ENCODE results near the gene IKZF1. TPM values are rescaled to one million over a fixed set of nuclear protein-coding genes. Genes with fewer than 3 reads are reported as not detected.

Gene IKZF1
- total and polyA plus RNA-seq, 9 of the 15 experiments (the other 6 are each of a cell fraction or from before 2014, with no cell fraction given) = 12.6 to 85.3 (median 44.7) TPM

DNA sequence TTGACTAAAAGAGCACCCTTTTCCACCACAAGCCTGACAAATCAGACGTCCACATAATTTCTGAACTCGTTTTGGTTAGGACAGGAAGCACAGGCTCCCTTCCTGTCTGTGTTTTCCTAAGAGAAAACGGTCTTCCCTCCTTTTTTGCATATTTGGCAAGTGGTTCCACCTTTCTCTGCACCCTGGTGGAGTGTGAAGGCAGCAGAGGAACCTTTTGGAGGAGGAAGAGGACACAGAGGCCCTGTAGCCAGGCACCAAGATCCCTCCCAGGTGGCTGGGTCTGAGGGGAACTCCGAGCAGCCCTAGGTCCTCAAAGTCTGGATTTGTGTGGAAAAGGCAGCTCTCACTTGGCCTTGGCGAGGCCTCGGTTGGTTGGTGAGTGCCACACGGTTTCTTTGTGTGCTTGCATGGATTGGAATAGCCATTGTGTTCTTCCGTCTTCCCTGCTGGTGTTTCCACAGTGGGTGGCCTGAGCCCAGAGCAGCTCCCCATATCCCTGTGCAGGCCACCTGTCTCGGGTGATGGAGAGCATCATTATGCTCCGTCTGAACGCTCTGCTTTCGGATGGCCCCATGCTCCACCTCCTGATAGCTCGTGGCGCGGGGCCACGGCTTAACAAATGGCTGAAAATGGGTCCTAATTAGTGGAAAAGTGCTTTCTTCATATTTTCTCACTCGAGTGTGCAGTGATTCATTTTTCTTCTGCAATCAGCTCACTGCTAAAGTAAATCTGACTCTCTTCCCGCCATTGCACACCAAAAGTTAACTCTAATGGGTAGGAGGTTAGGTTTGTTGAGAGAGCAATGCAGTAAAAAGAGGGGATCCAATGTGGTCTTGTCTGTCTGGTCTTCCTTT is 4.2 kb downstream of the IKZF1 start (continued):
- TF ChIP-seq ZNF445 (CRISPR knock-in tag; IDR thresholded peaks at IDR 0.05; ENCODE audit: low read depth) (no peak), FOXA1 (IDR thresholded peaks at IDR 0.05; ENCODE audit: borderline replicate concordance) (no peak), SUPT5H (IDR thresholded peaks at IDR 0.05) (0 out of 2 replicates have a peak, but pooled peaks have one; percentile 13), MYNN (IDR thresholded peaks at IDR 0.05) (0 out of 2 replicates have a peak, but pooled peaks have one; percentile 21), MYNN (CRISPR knock-in tag; IDR thresholded peaks at IDR 0.05) (no peak), SRF (CRISPR knock-in tag; IDR thresholded peaks at IDR 0.05) (peak in 1 of 2 experiments; percentile 36; a peak in 1 of 4 replicates), MEIS2 (IDR thresholded peaks at IDR 0.05; ENCODE audit: partially characterized antibody) (peak; percentile 29), HDGF (IDR thresholded peaks at IDR 0.05) (no peak), SREBF2 (CRISPR knock-in tag; IDR thresholded peaks at IDR 0.05) (no peak), MXI1 (IDR thresholded peaks at IDR 0.05; ENCODE audit: low read depth, low read length) (no peak), CC2D1A (IDR thresholded peaks at IDR 0.05) (no peak), SNRNP70 (optimal IDR thresholded peaks at IDR 0.05; ENCODE audit: low read depth, low read length) (no peak), SLC30A9 (CRISPR knock-in tag; IDR thresholded peaks at IDR 0.05) (no peak), KDM1A (IDR thresholded peaks at IDR 0.05) (peak; percentile 93), ILF3 (IDR thresholded peaks at IDR 0.05; ENCODE audit: borderline replicate concordance) (no peak), ZNF274 (IDR thresholded peaks at IDR 0.05; ENCODE audit: borderline replicate concordance, low read depth, low read length) (no peak), RNF2 (IDR thresholded peaks at IDR 0.05) (no peak), ARID1B (IDR thresholded peaks at IDR 0.05) (no peak), SRSF9 (IDR thresholded peaks at IDR 0.05; ENCODE audit: borderline replicate concordance, low read depth, low read length) (no peak), CHCHD3 (CRISPR knock-in tag; IDR thresholded peaks at IDR 0.05) (no peak)
- TF ChIP-seq, protein P1, sequence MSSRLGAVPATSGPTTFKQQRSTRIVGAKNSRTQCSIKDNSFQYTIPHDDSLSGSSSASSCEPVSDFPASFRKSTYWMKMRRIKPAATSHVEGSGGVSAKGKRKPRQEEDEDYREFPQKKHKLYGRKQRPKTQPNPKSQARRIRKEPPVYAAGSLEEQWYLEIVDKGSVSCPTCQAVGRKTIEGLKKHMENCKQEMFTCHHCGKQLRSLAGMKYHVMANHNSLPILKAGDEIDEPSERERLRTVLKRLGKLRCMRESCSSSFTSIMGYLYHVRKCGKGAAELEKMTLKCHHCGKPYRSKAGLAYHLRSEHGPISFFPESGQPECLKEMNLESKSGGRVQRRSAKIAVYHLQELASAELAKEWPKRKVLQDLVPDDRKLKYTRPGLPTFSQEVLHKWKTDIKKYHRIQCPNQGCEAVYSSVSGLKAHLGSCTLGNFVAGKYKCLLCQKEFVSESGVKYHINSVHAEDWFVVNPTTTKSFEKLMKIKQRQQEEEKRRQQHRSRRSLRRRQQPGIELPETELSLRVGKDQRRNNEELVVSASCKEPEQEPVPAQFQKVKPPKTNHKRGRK (tag; IDR thresholded peaks at IDR 0.05) = peak; percentile 56
- TF ChIP-seq, protein P2, sequence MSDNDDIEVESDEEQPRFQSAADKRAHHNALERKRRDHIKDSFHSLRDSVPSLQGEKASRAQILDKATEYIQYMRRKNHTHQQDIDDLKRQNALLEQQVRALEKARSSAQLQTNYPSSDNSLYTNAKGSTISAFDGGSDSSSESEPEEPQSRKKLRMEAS (CRISPR knock-in tag; IDR thresholded peaks at IDR 0.05) = 0 out of 2 replicates have a peak, but pooled peaks have one; percentile 21
- TF ChIP-seq, protein P3, sequence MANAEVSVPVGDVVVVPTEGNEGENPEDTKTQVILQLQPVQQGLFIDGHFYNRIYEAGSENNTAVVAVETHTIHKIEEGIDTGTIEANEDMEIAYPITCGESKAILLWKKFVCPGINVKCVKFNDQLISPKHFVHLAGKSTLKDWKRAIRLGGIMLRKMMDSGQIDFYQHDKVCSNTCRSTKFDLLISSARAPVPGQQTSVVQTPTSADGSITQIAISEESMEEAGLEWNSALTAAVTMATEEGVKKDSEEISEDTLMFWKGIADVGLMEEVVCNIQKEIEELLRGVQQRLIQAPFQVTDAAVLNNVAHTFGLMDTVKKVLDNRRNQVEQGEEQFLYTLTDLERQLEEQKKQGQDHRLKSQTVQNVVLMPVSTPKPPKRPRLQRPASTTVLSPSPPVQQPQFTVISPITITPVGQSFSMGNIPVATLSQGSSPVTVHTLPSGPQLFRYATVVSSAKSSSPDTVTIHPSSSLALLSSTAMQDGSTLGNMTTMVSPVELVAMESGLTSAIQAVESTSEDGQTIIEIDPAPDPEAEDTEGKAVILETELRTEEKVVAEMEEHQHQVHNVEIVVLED (CRISPR knock-in tag; IDR thresholded peaks at IDR 0.05) = no peak
- TF ChIP-seq, protein P4, sequence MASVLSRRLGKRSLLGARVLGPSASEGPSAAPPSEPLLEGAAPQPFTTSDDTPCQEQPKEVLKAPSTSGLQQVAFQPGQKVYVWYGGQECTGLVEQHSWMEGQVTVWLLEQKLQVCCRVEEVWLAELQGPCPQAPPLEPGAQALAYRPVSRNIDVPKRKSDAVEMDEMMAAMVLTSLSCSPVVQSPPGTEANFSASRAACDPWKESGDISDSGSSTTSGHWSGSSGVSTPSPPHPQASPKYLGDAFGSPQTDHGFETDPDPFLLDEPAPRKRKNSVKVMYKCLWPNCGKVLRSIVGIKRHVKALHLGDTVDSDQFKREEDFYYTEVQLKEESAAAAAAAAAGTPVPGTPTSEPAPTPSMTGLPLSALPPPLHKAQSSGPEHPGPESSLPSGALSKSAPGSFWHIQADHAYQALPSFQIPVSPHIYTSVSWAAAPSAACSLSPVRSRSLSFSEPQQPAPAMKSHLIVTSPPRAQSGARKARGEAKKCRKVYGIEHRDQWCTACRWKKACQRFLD (CRISPR knock-in tag; IDR thresholded peaks at IDR 0.05) = no peak
